Measurements from ENCODE around the gene ZMIZ2. TPM values are rescaled to one million over a fixed set of nuclear protein-coding genes. Genes with fewer than 3 reads are reported as not detected.

The ZMIZ2 gene
- total RNA-seq, 2 donors from 2014 or later, result 85.6 to 98.2 TPM

- WGBS, 2 experiments (ENCODE audit: insufficient coverage in 1 of 2, insufficient read length in 1 of 2), result 58% methylated on average over 2 of the region's 2 CpGs; no CpG with 5 or more reads in 1 of the 2 experiments
- Histone ChIP-seq H3K27me3 (ENCODE audit: control insufficient read depth, insufficient read depth, low read length, poor library complexity, severe bottlenecking) (no peaks in the 10 kb centered on the region), H3K4me3 (ENCODE audit: low read length) (peak overlapping the region; percentile 91), H3K36me3 (ENCODE audit: control insufficient read depth, insufficient read depth, low read length) (peaks cover 62% of the 10 kb centered on the region), H3K4me1 (ENCODE audit: control insufficient read depth, insufficient read depth, low read length) (peaks cover 3% of the 10 kb centered on the region), H3K9me3 (ENCODE audit: control insufficient read depth, low read length) (no peaks in the 10 kb centered on the region), H3K9ac (ENCODE audit: extremely low read depth, low read length, poor library complexity, severe bottlenecking) (peak overlapping the region; percentile 99), H3K27ac (ENCODE audit: low read depth, low read length) (no peak overlapping the region)
- H3K27ac Mint-ChIP-seq, result no peak overlapping the region
- H3K4me1 Mint-ChIP-seq, result peaks cover 11% of the 10 kb centered on the region
- peaks cover 59% of the 10 kb centered on the region for H3K36me3 Mint-ChIP-seq (ENCODE audit: low read depth)
- H3K27me3 Mint-ChIP-seq (ENCODE audit: insufficient read depth), result no peaks in the 10 kb centered on the region
- no peak for DNase-seq
- peak overlapping the region; percentile 87 for H3K4me3 Mint-ChIP-seq
- TF ChIP-seq CTCF (conservative IDR thresholded peaks at IDR 0.05), result no peak
- no peaks in the 10 kb centered on the region for H3K9me3 Mint-ChIP-seq
These were observed 50.1 kb downstream of the ZMIZ2 start for GRCh38 chr7:44798649-44799305.

- Histone ChIP-seq H3K4me1 (ENCODE audit: control insufficient read depth, insufficient read depth, low read length) (peaks cover 3% of the 10 kb centered on the region), H3K9me3 (ENCODE audit: control insufficient read depth, low read length) (no peaks in the 10 kb centered on the region), H3K4me3 (ENCODE audit: low read length) (no peak overlapping the region), H3K9ac (ENCODE audit: extremely low read depth, low read length, poor library complexity, severe bottlenecking) (no peak overlapping the region), H3K27ac (ENCODE audit: low read depth, low read length) (no peak overlapping the region), H3K27me3 (ENCODE audit: control insufficient read depth, insufficient read depth, low read length, poor library complexity, severe bottlenecking) (no peaks in the 10 kb centered on the region), H3K36me3 (ENCODE audit: control insufficient read depth, insufficient read depth, low read length) (peaks cover 62% of the 10 kb centered on the region)
- DNase-seq, result no peak
- peak overlapping the region; percentile 18 for H3K27ac Mint-ChIP-seq
- no peaks in the 10 kb centered on the region for H3K9me3 Mint-ChIP-seq
- peak overlapping the region; percentile 14 for H3K4me3 Mint-ChIP-seq
- H3K36me3 Mint-ChIP-seq (ENCODE audit: low read depth), result peaks cover 59% of the 10 kb centered on the region
- 74 to 97% methylated on average over 3 to 4 of the region's 4 CpGs for WGBS, 2 experiments (ENCODE audit: insufficient coverage in 1 of 2, insufficient read length in 1 of 2)
- H3K27me3 Mint-ChIP-seq (ENCODE audit: insufficient read depth), result no peaks in the 10 kb centered on the region
- no peak for TF ChIP-seq CTCF (conservative IDR thresholded peaks at IDR 0.05)
- peaks cover 11% of the 10 kb centered on the region for H3K4me1 Mint-ChIP-seq
These were observed 51.3 kb downstream of the ZMIZ2 start for GRCh38 chr7:44799939-44800338.

GRCh38 chr7:44801890-44802289 lies 53.2 kb downstream of the ZMIZ2 start:
- Histone ChIP-seq H3K4me1 (ENCODE audit: control insufficient read depth, insufficient read depth, low read length) (peaks cover 3% of the 10 kb centered on the region), H3K27me3 (ENCODE audit: control insufficient read depth, insufficient read depth, low read length, poor library complexity, severe bottlenecking) (no peaks in the 10 kb centered on the region), H3K36me3 (ENCODE audit: control insufficient read depth, insufficient read depth, low read length) (peaks cover 62% of the 10 kb centered on the region), H3K4me3 (ENCODE audit: low read length) (no peak overlapping the region), H3K27ac (ENCODE audit: low read depth, low read length) (no peak overlapping the region), H3K9ac (ENCODE audit: extremely low read depth, low read length, poor library complexity, severe bottlenecking) (no peak overlapping the region), H3K9me3 (ENCODE audit: control insufficient read depth, low read length) (no peaks in the 10 kb centered on the region)
- Mint-ChIP-seq H3K4me3 (no peak overlapping the region), H3K36me3 (ENCODE audit: low read depth) (peaks cover 59% of the 10 kb centered on the region), H3K9me3 (no peaks in the 10 kb centered on the region), H3K27me3 (ENCODE audit: insufficient read depth) (no peaks in the 10 kb centered on the region), H3K4me1 (peaks cover 11% of the 10 kb centered on the region), H3K27ac (peak overlapping the region; percentile 13)
- no peak for TF ChIP-seq CTCF (conservative IDR thresholded peaks at IDR 0.05)
- 94 to 100% methylated on average over 2 to 5 of the region's 5 CpGs for WGBS, 2 experiments (ENCODE audit: insufficient coverage in 1 of 2, insufficient read length in 1 of 2)
- no peak for DNase-seq
